HL-60 (cell line): ENCODE results near the gene PTPN1.

Experiments
- GABPA ChIP-seq: IDR thresholded peaks from 2 replicates; pipeline ENCODE4 v1.6.1; 2012; ENCODE audit warnings: low read depth
- POLR2AphosphoS5 ChIP-seq: IDR thresholded peaks from 2 replicates; pipeline ENCODE4 v1.6.1; 2012; ENCODE audit warnings: low read depth
- SPI1 ChIP-seq: IDR thresholded peaks from 2 replicates; pipeline ENCODE4 v1.6.1; 2012; ENCODE audit warnings: low read depth, mild to moderate bottlenecking, borderline replicate concordance
- TF ChIP-seq, protein P1 (sequence below): IDR thresholded peaks from one replicate; pipeline ENCODE4 v1.5.1; 2011; ENCODE audit warnings: low read length, control low read depth, inconsistent platforms; ENCODE audit not compliant: insufficient read depth
- TF ChIP-seq, protein P2 (sequence below): IDR thresholded peaks from 2 replicates; pipeline ENCODE4 v1.6.1; 2012; ENCODE audit warnings: low read depth; ENCODE audit not compliant: insufficient replicate concordance

DNA sequence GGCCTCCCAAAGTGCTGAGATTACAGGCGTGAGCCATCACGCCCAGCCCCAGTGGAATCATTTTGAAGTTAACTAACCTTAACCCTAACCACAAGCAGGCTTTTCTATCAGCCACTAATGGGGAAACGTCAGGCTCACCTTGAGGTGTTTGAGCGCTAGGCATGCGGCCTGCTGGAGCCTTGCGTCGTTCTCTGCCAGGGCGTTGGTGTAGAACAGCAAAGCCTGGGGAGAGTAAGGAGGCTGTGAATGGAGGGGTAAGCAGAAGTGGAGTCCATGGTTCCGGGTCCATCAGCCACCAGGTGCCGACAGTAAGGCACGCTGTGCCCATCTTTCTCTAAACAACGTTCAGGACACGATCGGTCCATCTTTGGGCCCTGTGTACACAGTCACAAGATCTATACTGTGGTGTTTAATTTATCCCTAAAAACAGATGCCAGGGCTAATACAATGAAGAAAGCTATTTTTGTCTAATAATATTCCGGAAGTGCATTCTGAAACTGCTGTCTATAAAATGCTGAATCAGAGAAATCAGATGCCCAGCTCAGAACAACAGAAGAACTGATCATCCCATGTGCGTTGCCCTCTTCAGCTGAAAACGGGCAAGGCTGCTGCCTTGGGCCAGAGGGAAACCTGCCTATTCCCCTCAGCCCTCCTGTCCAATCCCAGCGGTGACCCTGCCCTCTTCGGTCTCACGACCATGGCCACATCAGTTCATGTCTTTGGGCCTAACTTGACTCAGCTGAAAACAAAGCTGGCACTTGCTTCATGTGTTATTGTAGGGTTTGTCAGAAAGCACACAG, 79.6 kb downstream of the PTPN1 start:
- TF ChIP-seq, protein P1, sequence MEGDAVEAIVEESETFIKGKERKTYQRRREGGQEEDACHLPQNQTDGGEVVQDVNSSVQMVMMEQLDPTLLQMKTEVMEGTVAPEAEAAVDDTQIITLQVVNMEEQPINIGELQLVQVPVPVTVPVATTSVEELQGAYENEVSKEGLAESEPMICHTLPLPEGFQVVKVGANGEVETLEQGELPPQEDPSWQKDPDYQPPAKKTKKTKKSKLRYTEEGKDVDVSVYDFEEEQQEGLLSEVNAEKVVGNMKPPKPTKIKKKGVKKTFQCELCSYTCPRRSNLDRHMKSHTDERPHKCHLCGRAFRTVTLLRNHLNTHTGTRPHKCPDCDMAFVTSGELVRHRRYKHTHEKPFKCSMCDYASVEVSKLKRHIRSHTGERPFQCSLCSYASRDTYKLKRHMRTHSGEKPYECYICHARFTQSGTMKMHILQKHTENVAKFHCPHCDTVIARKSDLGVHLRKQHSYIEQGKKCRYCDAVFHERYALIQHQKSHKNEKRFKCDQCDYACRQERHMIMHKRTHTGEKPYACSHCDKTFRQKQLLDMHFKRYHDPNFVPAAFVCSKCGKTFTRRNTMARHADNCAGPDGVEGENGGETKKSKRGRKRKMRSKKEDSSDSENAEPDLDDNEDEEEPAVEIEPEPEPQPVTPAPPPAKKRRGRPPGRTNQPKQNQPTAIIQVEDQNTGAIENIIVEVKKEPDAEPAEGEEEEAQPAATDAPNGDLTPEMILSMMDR, result no peak
- TF ChIP-seq POLR2AphosphoS5 (no peak), SPI1 (no peak), GABPA (no peak)
- TF ChIP-seq, protein P2, sequence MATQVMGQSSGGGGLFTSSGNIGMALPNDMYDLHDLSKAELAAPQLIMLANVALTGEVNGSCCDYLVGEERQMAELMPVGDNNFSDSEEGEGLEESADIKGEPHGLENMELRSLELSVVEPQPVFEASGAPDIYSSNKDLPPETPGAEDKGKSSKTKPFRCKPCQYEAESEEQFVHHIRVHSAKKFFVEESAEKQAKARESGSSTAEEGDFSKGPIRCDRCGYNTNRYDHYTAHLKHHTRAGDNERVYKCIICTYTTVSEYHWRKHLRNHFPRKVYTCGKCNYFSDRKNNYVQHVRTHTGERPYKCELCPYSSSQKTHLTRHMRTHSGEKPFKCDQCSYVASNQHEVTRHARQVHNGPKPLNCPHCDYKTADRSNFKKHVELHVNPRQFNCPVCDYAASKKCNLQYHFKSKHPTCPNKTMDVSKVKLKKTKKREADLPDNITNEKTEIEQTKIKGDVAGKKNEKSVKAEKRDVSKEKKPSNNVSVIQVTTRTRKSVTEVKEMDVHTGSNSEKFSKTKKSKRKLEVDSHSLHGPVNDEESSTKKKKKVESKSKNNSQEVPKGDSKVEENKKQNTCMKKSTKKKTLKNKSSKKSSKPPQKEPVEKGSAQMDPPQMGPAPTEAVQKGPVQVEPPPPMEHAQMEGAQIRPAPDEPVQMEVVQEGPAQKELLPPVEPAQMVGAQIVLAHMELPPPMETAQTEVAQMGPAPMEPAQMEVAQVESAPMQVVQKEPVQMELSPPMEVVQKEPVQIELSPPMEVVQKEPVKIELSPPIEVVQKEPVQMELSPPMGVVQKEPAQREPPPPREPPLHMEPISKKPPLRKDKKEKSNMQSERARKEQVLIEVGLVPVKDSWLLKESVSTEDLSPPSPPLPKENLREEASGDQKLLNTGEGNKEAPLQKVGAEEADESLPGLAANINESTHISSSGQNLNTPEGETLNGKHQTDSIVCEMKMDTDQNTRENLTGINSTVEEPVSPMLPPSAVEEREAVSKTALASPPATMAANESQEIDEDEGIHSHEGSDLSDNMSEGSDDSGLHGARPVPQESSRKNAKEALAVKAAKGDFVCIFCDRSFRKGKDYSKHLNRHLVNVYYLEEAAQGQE, result no peak
